B cell (primary cell): ENCODE results near the gene FBXW4. TPM values are rescaled to one million over a fixed set of nuclear protein-coding genes. Genes with fewer than 3 reads are reported as not detected.

Experiments
- ATAC-seq: fragments of 200-7000 bp; cut with Tn5 transposase; one replicate; pipeline ENCODE4 v1.10.0; 2021; ENCODE audit warnings: low read depth, mild to moderate bottlenecking, moderate number of reproducible peaks, moderate library complexity
- CTCF ChIA-PET: fragments of 350-600 bp; sonication (Branson Sonifier 250); formaldehyde crosslinking; loops from one replicate; lab custom pipeline; 2021; ENCODE audit warnings: antibody characterized with exemption, inconsistent platforms; lab: Charles Lee
- POLR2A ChIA-PET: fragments of 350-600 bp; sonication (Branson Sonifier 250); formaldehyde crosslinking; loops from one replicate; lab custom pipeline; 2021; ENCODE audit warnings: antibody characterized with exemption; lab: Charles Lee
- DNase-seq: peaks from one replicate; pipeline ENCODE4 v3.0.0; 2013
- H2AFZ ChIP-seq: 2 replicates; pipeline ENCODE4 v1.6.1; 2012; ENCODE audit warnings: mild to moderate bottlenecking, low read depth, low read length; ENCODE audit not compliant: insufficient read depth, poor library complexity, severe bottlenecking
- H3K27ac ChIP-seq, 2 donors: 1 replicate in 1 of 2; 2 replicates in 1 of 2; pipeline ENCODE4 v1.5.1; 2012 to 2013; ENCODE audit warnings: low read length in 2 of 2, mild to moderate bottlenecking in 2 of 2, moderate library complexity in 1 of 2
- H3K27me3 ChIP-seq, 4 experiments: fragments of 200-600 bp in 1 of 4; sonication (generic) in 1 of 4; replicated peaks in 1 of 4; 1 replicate in 2 of 4; 2 replicates in 2 of 4; pipeline versions ENCODE4 v1.6.1 to v1.7.0; 2013 to 2016; ENCODE audit warnings: low read length in 3 of 4, mild to moderate bottlenecking in 2 of 4, mixed read lengths in 1 of 4, moderate library complexity in 1 of 4; ENCODE audit not compliant: insufficient read depth in 4 of 4, control insufficient read depth in 3 of 4; ENCODE audit errors: control extremely low read depth in 1 of 4
- H3K36me3 ChIP-seq, 2 experiments: replicated peaks in 1 of 2; 1 replicate in 1 of 2; 2 replicates in 1 of 2; pipeline versions ENCODE4 v1.6.1 to v1.7.1; 2013; ENCODE audit warnings: low read length in 1 of 2; ENCODE audit not compliant: insufficient read depth in 2 of 2, control insufficient read depth in 1 of 2; ENCODE audit errors: control extremely low read depth in 1 of 2, extremely low read depth in 1 of 2
- H3K4me1 ChIP-seq, 2 donors: fragments of 200-600 bp in 1 of 2; sonication (generic) in 1 of 2; 1 replicate in 1 of 2; 2 replicates in 1 of 2; pipeline versions ENCODE4 v1.5.1 to v1.6.1; 2013 to 2017; ENCODE audit warnings: low read length in 2 of 2; ENCODE audit not compliant: control insufficient read depth in 2 of 2, insufficient read depth in 2 of 2
- H3K4me2 ChIP-seq: replicated peaks from 2 replicates; pipeline ENCODE3; 2012; ENCODE audit warnings: mild to moderate bottlenecking, low read depth, low read length; ENCODE audit not compliant: poor library complexity, severe bottlenecking
- H3K4me3 ChIP-seq, 5 experiments: fragments of 200-600 bp in 1 of 5; sonication (generic) in 1 of 5; 1 replicate in 3 of 5; 2 replicates in 2 of 5; pipeline versions ENCODE4 v1.5.1 to v1.7.0; 2011 to 2016; ENCODE audit warnings: low read length in 4 of 5, mild to moderate bottlenecking in 4 of 5, low read depth in 2 of 5, control low read depth in 1 of 5, moderate library complexity in 1 of 5; ENCODE audit not compliant: insufficient read depth in 1 of 5; ENCODE audit errors: control extremely low read depth in 1 of 5, extremely low read depth in 1 of 5
- H3K79me2 ChIP-seq: fragments of 200-600 bp; sonication (generic); one replicate; pipeline ENCODE4 v1.6.0; 2016; ENCODE audit warnings: low read length; ENCODE audit not compliant: control insufficient read depth, insufficient read depth
- H3K9ac ChIP-seq: fragments of 200-600 bp; sonication (generic); 2 replicates; pipeline ENCODE4 v1.6.1; 2017; ENCODE audit warnings: mild to moderate bottlenecking, low read length, moderate library complexity
- H3K9me3 ChIP-seq, 3 donors: one replicate each; pipeline versions ENCODE4 v1.6.1 to v1.7.1; 2013; ENCODE audit warnings: low read length in 2 of 3; ENCODE audit not compliant: control insufficient read depth in 2 of 3, insufficient read depth in 1 of 3; ENCODE audit errors: control extremely low read depth in 1 of 3
- H4K20me1 ChIP-seq: 2 replicates; pipeline ENCODE4 v1.6.0; 2012; ENCODE audit warnings: mild to moderate bottlenecking, low read length; ENCODE audit not compliant: insufficient read depth, control insufficient read depth, poor library complexity, severe bottlenecking
- H3K27ac Mint-ChIP-seq: one replicate; pipeline ENCODE4 v1.8.0; 2021; ENCODE audit warnings: mixed read lengths
- H3K27me3 Mint-ChIP-seq: one replicate; pipeline ENCODE4 v1.8.0; 2021; ENCODE audit warnings: mixed read lengths
- H3K4me1 Mint-ChIP-seq: one replicate; pipeline ENCODE4 v1.8.0; 2021; ENCODE audit warnings: mixed read lengths
- H3K4me3 Mint-ChIP-seq: one replicate; pipeline ENCODE4 v1.8.0; 2021; ENCODE audit warnings: mixed read lengths
- H3K9me3 Mint-ChIP-seq: one replicate; pipeline ENCODE4 v1.8.0; 2022; ENCODE audit warnings: mixed read lengths; ENCODE audit not compliant: insufficient read depth
- EZH2 ChIP-seq: IDR thresholded peaks from 2 replicates; pipeline ENCODE4 v1.6.1; 2012; ENCODE audit warnings: borderline replicate concordance, low read depth, mild to moderate bottlenecking, moderate library complexity, low read length; ENCODE audit not compliant: insufficient read depth, poor library complexity, severe bottlenecking
- WGBS: methylation state at CpG from one replicate; pipeline ENCODE4 v1.1.5; 2013; ENCODE audit warnings: missing lambda C conversion rate; ENCODE audit not compliant: insufficient coverage; 5-methylcytosine and 5-hydroxymethylcytosine counted together
- intact Hi-C: fragments of 100-400 bp; cut with micrococcal nuclease; formaldehyde crosslinking; loops from one replicate; pipeline ENCODE4 v1.10.0; 2022
- polyA plus RNA-seq: library from polyadenylated mRNA; depleted of rRNA; stranded (reverse); fragments of >200 nt; gene quantifications from 2 replicates; pipeline ENCODE4 v1.2.3, GENCODE V29; 2012
- total RNA-seq, 2 donors: library from RNA; stranded (reverse); fragments of 120-200 nt in 1 of 2; gene quantifications; 1 replicate in 1 of 2; 2 replicates in 1 of 2; pipeline versions ENCODE4 v1.2.3 to v1.2.4, GENCODE V29; 2013 to 2022
- TF ChIP-seq, protein P1 (sequence below): fragments of 200-600 bp; IDR thresholded peaks from one replicate; pipeline ENCODE4 v1.8.0; 2022; ENCODE audit warnings: antibody characterized with exemption, mild to moderate bottlenecking

Gene FBXW4
- total and polyA plus RNA-seq, 2 donors (not counting 1 experiment from before 2014, with no cell fraction given) = 72.9 to 99.6 TPM

DNA sequence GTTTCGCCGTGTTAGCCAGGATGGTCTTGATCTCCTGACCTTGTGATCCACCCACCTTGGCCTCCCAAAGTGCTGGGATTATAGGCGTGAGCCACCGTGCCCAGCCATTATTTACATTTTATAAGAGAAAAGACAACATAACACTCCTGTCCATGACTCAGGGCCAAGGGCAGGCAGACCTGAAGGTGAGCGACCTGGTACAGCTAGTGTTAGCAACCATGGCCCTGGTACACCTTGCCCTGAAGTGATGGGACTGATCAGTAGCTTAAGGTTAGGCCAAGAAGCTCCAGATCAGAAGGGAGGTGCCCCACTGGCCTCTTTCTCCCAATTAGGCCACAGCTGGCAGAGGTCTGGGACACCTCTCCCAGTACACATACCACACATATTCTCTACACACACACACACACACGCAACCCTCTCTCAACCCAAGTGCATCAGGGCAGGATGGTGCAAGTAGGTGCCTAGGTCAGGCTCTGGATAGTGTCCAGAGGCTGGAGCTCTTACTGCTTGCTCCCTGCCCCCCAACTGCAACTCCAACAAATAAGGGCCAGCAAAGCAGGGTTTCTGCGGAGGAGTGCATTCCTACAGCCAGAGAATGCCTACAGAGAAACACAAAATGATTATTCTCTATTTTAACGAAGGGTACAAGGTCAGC lies 63.0 kb downstream of the FBXW4 start:
- peaks cover 4% of the 10 kb centered on the region for H3K4me1 Mint-ChIP-seq
- Histone ChIP-seq H3K79me2 (peaks cover 45% of the 10 kb centered on the region), H3K4me1 (no peaks in the 10 kb centered on the region), H3K9me3 (no peaks in the 10 kb centered on the region), H3K4me2 (no peak overlapping the region), H3K4me3 (no peak overlapping the region), H3K9ac (no peak overlapping the region), H4K20me1 (peaks cover 60% of the 10 kb centered on the region), H3K36me3 (peaks cover 0 to 41% of the 10 kb centered on the region in 2 experiments), H3K27me3 (no peaks in the 10 kb centered on the region), H3K27ac (no peak overlapping the region), H2AFZ (no peak overlapping the region)
- no peak for ATAC-seq
- intact Hi-C loops = no loop called here
- no peak for TF ChIP-seq EZH2
- TF ChIP-seq, protein P1, sequence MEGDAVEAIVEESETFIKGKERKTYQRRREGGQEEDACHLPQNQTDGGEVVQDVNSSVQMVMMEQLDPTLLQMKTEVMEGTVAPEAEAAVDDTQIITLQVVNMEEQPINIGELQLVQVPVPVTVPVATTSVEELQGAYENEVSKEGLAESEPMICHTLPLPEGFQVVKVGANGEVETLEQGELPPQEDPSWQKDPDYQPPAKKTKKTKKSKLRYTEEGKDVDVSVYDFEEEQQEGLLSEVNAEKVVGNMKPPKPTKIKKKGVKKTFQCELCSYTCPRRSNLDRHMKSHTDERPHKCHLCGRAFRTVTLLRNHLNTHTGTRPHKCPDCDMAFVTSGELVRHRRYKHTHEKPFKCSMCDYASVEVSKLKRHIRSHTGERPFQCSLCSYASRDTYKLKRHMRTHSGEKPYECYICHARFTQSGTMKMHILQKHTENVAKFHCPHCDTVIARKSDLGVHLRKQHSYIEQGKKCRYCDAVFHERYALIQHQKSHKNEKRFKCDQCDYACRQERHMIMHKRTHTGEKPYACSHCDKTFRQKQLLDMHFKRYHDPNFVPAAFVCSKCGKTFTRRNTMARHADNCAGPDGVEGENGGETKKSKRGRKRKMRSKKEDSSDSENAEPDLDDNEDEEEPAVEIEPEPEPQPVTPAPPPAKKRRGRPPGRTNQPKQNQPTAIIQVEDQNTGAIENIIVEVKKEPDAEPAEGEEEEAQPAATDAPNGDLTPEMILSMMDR = no peak
- 79% methylated on average over 2 of the region's 8 CpGs for WGBS
- POLR2A ChIA-PET = interaction anchor here (0.5 kb wide), 1 partner anchor 601 kb away, joined by 6 read pairs; no protein-coding TSS in a partner anchor
- CTCF ChIA-PET = no interaction called here
- H3K4me3 Mint-ChIP-seq = no peak overlapping the region
- H3K27ac Mint-ChIP-seq = no peak overlapping the region
- no peak for DNase-seq
- no peaks in the 10 kb centered on the region for H3K9me3 Mint-ChIP-seq
- no peaks in the 10 kb centered on the region for H3K27me3 Mint-ChIP-seq

DNA sequence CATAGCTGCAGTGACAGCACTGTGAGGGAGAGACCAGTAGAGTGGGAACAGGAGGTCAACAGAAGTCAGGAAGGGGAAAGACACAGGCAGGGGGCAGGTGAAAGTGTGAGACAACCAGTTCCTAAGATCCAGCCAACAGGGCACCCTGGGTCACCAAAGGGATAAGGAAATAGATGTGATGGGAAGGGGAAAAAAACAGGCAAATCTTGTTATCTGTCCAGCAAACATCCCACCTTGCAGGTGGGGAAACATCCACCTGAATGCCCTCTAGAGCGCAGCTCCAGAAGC lies 64.4 kb downstream of the FBXW4 start:
- DNase-seq = no peak
- H3K4me3 ChIP-seq = no peak overlapping the region
- CTCF ChIA-PET = no interaction called here
- Mint-ChIP-seq H3K27ac (no peak overlapping the region), H3K4me3 (no peak overlapping the region), H3K27me3 (no peaks in the 10 kb centered on the region), H3K4me1 (peaks cover 5% of the 10 kb centered on the region), H3K9me3 (no peaks in the 10 kb centered on the region)
- H3K27me3 ChIP-seq = no peaks in the 10 kb centered on the region
- intact Hi-C loops = no loop called here
- peaks cover 45% of the 10 kb centered on the region for H3K79me2 ChIP-seq
- no peak overlapping the region for H3K4me2 ChIP-seq
- peaks cover 0 to 49% of the 10 kb centered on the region in 2 experiments for H3K36me3 ChIP-seq
- H2AFZ ChIP-seq = no peak overlapping the region
- no peak overlapping the region for H3K9ac ChIP-seq
- H3K27ac ChIP-seq = no peak overlapping the region
- no peaks in the 10 kb centered on the region for H3K4me1 ChIP-seq
- TF ChIP-seq, protein P1 = no peak
- no peak for TF ChIP-seq EZH2
- no peaks in the 10 kb centered on the region for H3K9me3 ChIP-seq
- POLR2A ChIA-PET = no interaction called here
- H4K20me1 ChIP-seq = peaks cover 72% of the 10 kb centered on the region
- no peak for ATAC-seq
- WGBS = 100% methylated on average over 1 of the region's 1 CpG
